Tongue (tissue), 2 donors: ENCODE measurements around the gene INPP5A. TPM values are rescaled to one million over a fixed set of nuclear protein-coding genes. Genes with fewer than 3 reads are reported as not detected.
"Not testable (repeated sequence)": the region's sequence is repeated elsewhere in the genome, so short reads cannot be mapped to it uniquely, and the experiment has no call there.

Experiments
- DNase-seq: peaks from one replicate; pipeline ENCODE4 v3.0.0-alpha.2; 2015
- total RNA-seq: library from RNA; depleted of rRNA; stranded (reverse); fragments of >200 nt; gene quantifications from one replicate; pipeline ENCODE4 v1.2.3, GENCODE V29; 2014

INPP5A gene
- total RNA-seq, 1 donor from 2014 or later: 115 TPM

- no peak for DNase-seq
These were observed 121.1 kb downstream of the INPP5A start for GRCh38 chr10:132658546-132659205.

GRCh38 chr10:132659206-132660091 is 121.9 kb downstream of the INPP5A start:
- no peak for DNase-seq

DNA sequence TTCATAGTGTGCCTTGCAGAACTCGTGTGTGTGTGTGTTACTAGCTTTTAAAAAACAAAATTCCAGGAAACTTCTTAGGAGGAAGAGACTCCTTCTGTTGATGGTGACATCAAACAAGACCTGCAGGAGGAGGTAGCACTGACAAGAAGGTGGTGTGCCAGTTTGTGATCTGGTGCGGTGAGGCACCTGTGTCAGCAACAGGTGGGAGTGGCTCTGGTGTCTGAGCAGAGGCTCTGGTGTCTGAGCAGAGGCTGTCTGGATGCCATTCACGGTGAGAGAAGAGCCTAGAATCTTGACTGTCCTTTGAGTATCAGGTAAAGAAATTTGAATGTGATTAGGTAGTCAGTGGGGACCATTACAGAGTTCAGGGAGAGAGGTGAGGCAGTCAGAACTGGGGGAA is 122.8 kb downstream of the INPP5A start:
- DNase-seq: no peak

GRCh38 chr10:132662186-132662920 is 124.8 kb downstream of the INPP5A start:
- no peak for DNase-seq

DNA sequence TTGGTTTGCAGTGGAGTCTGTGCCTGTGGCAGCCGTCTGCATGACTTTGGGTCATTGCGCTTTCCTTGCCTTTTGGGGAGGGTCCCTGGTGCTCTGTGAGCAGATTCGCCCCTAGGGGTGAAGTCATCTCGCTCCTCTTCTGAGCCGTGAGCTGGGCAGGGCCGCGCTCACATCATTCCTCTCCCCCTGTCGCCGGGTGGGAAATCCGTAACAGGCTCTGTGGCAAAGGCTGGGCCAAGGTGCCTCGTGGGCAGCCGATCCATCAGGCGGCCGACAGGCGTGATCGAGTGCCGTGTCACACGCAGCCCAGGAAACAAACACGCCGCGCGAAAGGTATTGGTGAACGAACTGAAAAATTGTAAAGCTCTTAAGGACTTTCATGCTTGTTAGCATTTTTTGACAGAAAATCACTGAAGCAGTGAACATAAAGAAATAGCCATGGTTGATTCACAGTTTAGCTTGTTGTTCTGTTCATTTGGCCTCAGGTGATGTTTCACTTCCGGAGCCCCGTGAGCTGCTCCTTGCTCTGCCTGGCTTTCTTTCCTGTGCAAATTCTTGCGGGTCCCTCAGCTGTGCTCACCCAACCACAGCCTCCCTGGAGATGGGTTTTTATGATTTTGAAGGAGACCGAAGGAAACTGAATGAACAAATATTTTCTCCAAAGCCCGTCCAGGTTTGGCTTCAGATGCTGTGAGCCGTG is 126.2 kb downstream of the INPP5A start:
- no peak for DNase-seq

DNA sequence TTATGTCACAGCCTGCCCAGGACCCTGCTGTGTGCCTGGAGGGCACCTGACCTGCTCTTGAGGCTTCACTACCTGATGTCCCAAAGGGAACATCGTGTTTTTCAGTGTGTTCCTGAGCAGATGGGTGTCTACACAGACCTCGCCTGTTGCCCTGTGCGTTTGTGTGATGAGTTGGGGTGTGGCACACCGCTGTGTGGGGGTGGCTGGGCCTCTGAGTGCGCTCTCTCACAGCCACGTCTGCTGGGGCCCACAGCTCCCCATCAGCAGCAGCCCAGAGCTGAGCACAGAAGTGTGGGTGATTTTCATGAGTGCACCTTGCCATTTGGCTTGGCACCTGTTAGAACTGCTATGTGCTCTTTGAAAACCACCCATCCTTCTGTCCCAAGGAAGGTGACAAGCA is 126.8 kb downstream of the INPP5A start:
- no peak for DNase-seq

DNA sequence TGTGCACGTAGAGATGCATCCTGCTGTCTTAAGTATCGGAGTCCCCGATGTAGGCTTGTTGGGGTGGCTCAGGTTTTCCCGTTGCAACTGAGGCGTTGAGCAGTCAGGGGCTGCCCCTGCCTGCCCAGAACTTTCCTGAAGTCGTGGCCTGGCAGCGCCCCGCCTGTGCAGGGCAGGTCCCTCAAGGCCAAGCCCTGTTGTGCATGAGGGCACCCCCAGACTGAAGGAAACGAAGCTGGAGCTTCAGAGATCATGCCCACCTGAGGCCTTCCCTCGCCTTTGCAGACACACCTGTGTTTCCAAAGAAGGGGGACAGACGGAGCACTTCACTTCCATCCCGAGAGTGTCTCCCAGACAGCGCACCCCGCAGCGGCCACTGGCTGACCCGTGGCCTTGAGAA is 127.3 kb downstream of the INPP5A start:
- no peak for DNase-seq

GRCh38 chr10:132665946-132666704 is 128.5 kb downstream of the INPP5A start:
- no peak for DNase-seq

- no peak for DNase-seq
These were observed 129.2 kb downstream of the INPP5A start for GRCh38 chr10:132666705-132667341.

DNA sequence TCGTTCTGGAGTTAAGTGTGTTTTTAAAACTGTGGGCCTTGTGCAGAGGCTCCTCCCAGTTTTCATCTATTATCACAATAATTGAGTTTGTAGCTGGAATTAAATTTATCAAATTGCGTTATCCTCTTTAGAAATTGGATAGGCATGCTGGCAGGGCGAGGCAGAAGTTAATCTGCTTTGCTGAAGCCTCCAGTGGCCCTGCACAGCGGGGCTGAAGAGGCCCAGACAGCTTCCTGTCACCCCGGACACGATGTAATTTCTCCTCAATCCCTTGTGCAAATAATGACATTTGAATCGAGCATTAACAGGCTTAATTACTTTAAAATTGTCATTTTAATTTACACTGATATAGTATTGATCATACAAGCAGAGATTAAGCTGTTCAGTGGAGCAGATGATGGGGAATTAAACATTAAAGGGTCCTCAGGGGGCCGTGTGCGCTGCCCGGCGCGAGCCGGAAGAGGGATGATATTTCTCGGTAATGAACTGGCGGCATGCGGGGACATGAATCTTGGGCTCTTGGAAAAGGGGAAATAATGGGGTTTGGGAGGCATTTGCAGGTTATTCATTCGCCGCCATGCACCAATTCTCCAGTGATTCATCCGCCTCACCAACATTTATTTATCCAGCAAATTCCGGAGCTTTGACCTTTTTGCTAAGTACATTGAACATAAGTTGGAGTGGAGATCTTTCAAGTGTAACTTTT is 129.9 kb downstream of the INPP5A start:
- DNase-seq: no peak

DNA sequence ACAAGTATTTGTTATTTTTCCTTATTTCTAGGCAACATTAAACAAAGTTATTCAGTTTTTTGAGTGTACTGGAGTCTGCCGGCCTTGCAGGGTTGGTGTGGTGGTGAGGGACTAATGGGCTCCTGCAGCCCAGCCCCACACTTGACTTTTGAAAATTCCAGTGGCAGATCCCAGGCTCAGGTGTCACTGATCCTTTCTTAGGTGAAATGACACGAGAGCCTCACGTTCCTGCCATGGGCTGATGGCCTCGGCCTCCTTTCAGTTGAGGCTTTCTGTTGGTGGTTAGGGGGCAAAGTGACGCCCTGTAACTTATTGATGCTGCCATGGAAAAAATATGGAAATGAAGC is 130.4 kb downstream of the INPP5A start:
- no peak for DNase-seq

DNA sequence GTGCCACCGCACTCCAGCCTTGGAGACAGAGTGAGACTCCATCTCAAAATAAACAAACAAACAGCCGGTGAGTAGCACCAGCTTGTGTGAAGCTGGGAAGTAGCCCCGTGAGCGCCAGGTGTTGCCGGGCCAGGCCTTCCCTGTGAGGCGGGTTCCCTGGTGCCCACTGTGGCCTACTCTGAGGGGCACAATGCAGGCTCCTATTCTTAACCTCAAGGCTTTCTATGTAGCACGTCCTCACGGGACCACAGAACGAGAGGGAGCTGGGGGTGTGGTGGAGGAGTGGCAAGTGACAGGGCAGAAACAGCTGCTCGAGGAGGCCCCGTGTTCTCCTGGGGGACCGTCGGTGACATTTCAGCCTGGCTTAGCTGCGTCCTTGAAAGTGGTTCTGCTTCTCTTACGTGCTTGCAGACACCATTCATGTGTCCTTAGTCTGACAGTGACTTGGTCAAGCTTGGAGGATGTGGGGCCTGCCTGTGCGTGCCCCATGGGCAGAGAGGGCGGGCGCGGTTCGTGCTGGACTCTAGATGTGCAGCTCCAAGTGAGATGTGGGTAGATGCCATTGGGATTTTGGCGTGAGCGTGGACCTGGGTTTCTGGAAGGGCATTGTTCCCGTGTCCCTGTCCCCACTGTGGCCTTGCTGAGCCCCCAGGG is 131.7 kb downstream of the INPP5A start:
- DNase-seq: peak; percentile 74

DNA sequence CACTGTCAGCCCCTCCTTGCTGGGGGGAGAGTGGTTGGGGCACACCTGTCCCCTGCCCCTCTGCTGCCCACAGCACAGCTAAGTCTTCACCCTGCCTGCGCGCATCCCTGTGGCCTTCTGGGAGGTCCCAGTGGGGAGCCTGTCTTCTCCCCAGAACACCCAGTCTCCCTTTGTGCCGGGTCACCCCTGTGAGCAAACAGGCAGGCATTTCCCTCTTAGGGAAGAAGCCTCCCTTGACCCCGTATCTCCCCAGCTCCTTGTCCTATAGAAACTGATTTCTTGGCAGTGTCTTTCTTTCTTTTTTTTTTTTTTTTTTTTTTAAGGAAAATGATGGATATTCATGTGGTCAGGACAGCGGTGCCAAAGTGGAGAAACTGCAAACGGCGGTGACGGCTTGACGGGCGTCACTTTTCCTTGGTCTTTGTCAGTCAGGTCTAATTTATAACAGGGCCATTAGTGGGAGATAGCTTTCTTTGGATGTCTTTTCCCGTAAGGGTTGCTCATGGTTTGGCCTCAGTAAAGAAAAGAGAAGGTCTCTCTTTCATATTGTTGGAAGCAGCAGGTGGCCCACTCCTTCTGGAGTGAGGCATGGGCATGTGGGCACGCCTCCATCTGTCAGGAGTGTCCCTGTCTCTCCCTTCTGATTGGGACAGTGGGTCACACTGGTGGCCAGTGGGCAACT is 133.1 kb downstream of the INPP5A start:
- no peak for DNase-seq

- no peak for DNase-seq
These were observed 133.9 kb downstream of the INPP5A start for GRCh38 chr10:132671228-132672154.

- not testable (repeated sequence) for DNase-seq
These were observed 136.2 kb downstream of the INPP5A start for GRCh38 chr10:132673746-132674145.

GRCh38 chr10:132674311-132674710 is 136.7 kb downstream of the INPP5A start:
- no peak for DNase-seq

- no peak for DNase-seq
These were observed 137.6 kb downstream of the INPP5A start for GRCh38 chr10:132675031-132675740.
